GM12878 (cell line): ENCODE results near the gene NRIP3.

ENCODE experiments used
- CREM ChIP-seq: IDR thresholded peaks from 2 replicates; pipeline ENCODE4 v1.6.1; 2014; ENCODE audit warnings: antibody characterized with exemption, low read depth
- CTCF ChIP-seq, 3 experiments: IDR thresholded peaks in 2 of 3; conservative IDR thresholded peaks in 1 of 3; 2 replicates each; pipeline ENCODE4 v1.5.1; 2011; ENCODE audit warnings: low read depth in 3 of 3, low read length in 3 of 3, mild to moderate bottlenecking in 3 of 3, control low read depth in 2 of 3, moderate library complexity in 2 of 3, inconsistent platforms in 1 of 3, mixed read lengths in 1 of 3; ENCODE audit not compliant: control insufficient read depth in 2 of 3, insufficient read depth in 1 of 3; ENCODE audit errors: extremely low read depth in 1 of 3
- FOXM1 ChIP-seq: IDR thresholded peaks from 2 replicates; pipeline ENCODE4 v1.6.1; 2012; ENCODE audit warnings: low read depth, mild to moderate bottlenecking, inconsistent platforms, low read length, moderate library complexity
- GATAD2B ChIP-seq: fragments of 450-650 bp; conservative IDR thresholded peaks from 2 replicates; pipeline ENCODE4 v1.6.1; 2017; ENCODE audit warnings: low read depth, mild to moderate bottlenecking, moderate library complexity
- MLLT1 ChIP-seq: fragments of 450-650 bp; IDR thresholded peaks from 2 replicates; pipeline ENCODE4 v1.6.1; 2016; ENCODE audit warnings: mild to moderate bottlenecking
- MYC ChIP-seq: IDR thresholded peaks from 2 replicates; pipeline ENCODE4 v1.6.1; 2011; ENCODE audit warnings: mild to moderate bottlenecking, low read length, moderate library complexity, inconsistent platforms; ENCODE audit not compliant: insufficient read depth, insufficient replicate concordance, insufficient read length, severe bottlenecking
- RAD21 ChIP-seq: IDR thresholded peaks from 2 replicates; pipeline ENCODE4 v1.6.1; 2011; ENCODE audit warnings: mild to moderate bottlenecking, low read depth, low read length, moderate library complexity; ENCODE audit not compliant: insufficient read depth
- ZBTB11 ChIP-seq: fragments of 450-650 bp; formaldehyde crosslinking; IDR thresholded peaks from 2 replicates; pipeline ENCODE4 v1.5.0; 2022; ENCODE audit warnings: mild to moderate bottlenecking, missing genetic modification characterization
- ZBTB40 ChIP-seq: fragments of 450-650 bp; IDR thresholded peaks from 2 replicates; pipeline ENCODE4 v1.6.1; 2016; ENCODE audit warnings: mild to moderate bottlenecking, moderate library complexity, borderline replicate concordance

- no peak for TF ChIP-seq FOXM1
- TF ChIP-seq CTCF (IDR thresholded peaks at IDR 0.05 in 2 of 3, conservative IDR thresholded peaks at IDR 0.05 in 1 of 3; ENCODE audit: control insufficient read depth in 2 of 3, extremely low read depth in 1 of 3, insufficient read depth in 1 of 3, low read depth in 3 of 3, low read length in 3 of 3), result no peak
- TF ChIP-seq RAD21, result no peak
- TF ChIP-seq CREM, result no peak
- TF ChIP-seq ZBTB40, result no peak
- no peak for TF ChIP-seq GATAD2B
- no peak for TF ChIP-seq MLLT1
- no peak for TF ChIP-seq ZBTB11 (CRISPR knock-in tag)
- TF ChIP-seq MYC, result no peak
Observed at GRCh38 chr11:9020916-9021315, 17.1 kb upstream of the NRIP3 start.
